Fibroblast of lung (primary cell): ENCODE data around the gene SCN5A.

Experiments
- CTCF ChIP-seq, 2 donors: IDR thresholded peaks in 1 of 2; conservative IDR thresholded peaks in 1 of 2; 1 replicate in 1 of 2; 2 replicates in 1 of 2; pipeline ENCODE4 v1.5.1; 2011 to 2012; ENCODE audit warnings: low read length in 2 of 2, control low read depth in 1 of 2, inconsistent platforms in 1 of 2, low read depth in 1 of 2, mild to moderate bottlenecking in 1 of 2
- EZH2 ChIP-seq: IDR thresholded peaks from 2 replicates; pipeline ENCODE4 v1.5.1; 2012; ENCODE audit warnings: low read length, control low read depth, mild to moderate bottlenecking; ENCODE audit errors: missing control alignments

GRCh38 chr3:38605981-38606380 lies 43.5 kb downstream of the SCN5A start:
- TF ChIP-seq CTCF (conservative IDR thresholded peaks at IDR 0.05 in 1 of 2, IDR thresholded peaks at IDR 0.05 in 1 of 2; ENCODE audit: low read depth in 1 of 2, low read length in 2 of 2) (no peak), EZH2 (no peak)
